ENCODE data around the gene KNL1.

Gene KNL1, protein sequence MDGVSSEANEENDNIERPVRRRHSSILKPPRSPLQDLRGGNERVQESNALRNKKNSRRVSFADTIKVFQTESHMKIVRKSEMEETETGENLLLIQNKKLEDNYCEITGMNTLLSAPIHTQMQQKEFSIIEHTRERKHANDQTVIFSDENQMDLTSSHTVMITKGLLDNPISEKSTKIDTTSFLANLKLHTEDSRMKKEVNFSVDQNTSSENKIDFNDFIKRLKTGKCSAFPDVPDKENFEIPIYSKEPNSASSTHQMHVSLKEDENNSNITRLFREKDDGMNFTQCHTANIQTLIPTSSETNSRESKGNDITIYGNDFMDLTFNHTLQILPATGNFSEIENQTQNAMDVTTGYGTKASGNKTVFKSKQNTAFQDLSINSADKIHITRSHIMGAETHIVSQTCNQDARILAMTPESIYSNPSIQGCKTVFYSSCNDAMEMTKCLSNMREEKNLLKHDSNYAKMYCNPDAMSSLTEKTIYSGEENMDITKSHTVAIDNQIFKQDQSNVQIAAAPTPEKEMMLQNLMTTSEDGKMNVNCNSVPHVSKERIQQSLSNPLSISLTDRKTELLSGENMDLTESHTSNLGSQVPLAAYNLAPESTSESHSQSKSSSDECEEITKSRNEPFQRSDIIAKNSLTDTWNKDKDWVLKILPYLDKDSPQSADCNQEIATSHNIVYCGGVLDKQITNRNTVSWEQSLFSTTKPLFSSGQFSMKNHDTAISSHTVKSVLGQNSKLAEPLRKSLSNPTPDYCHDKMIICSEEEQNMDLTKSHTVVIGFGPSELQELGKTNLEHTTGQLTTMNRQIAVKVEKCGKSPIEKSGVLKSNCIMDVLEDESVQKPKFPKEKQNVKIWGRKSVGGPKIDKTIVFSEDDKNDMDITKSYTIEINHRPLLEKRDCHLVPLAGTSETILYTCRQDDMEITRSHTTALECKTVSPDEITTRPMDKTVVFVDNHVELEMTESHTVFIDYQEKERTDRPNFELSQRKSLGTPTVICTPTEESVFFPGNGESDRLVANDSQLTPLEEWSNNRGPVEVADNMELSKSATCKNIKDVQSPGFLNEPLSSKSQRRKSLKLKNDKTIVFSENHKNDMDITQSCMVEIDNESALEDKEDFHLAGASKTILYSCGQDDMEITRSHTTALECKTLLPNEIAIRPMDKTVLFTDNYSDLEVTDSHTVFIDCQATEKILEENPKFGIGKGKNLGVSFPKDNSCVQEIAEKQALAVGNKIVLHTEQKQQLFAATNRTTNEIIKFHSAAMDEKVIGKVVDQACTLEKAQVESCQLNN (N-terminal part only)

DNA sequence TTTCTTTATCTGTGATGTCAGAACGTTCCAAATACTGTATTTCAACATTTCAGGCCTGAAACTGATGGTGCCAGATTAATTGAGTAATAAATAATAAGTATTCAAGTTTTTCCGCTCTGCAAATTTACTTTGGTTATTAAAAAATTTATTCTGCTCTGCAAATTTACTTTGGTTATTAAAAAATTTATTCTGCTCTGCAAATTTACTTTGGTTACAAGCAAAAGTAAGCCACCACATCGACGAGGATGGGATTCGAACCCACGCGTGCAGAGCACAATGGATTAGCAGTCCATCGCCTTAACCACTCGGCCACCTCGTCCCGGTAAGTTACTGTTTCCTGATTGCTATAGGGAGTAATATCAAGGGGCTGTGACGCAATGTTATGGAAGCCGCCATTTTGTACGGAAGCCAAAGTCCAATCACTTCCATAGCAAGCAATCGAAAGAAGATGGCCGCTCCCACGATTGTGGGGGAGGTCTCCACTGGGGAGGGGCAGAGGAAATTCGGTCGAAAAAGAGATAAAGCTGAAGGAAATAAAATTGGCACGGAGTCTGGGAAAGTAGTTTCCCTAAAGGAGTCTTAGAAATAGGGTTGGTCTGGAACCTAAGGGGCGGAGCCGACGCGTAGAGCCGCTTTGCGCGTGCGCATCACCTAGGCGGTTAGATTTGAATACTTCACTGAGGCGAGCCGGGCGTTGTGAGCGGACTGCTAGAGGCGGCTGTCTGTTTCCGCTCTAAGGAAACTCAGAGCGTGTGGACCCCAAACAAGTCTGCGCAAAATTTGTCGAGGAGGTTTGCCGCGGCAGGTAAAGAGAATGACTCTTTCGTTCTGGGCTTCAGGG is at the start of gene KNL1:
Gene KNL1 (plus strand): TSS at position 662 of the 841 bp plus-strand sequence. CDS start 8,683 bp downstream, outside the sequence.
- peak; percentile 88 for TF ChIP-seq EGR1 (IDR thresholded peaks at IDR 0.05)
- TF ChIP-seq EP300 (IDR thresholded peaks at IDR 0.05; ENCODE audit: borderline replicate concordance), result peak; percentile 27; the same call in 1 of the 2 replicates
- TF ChIP-seq YY1 (IDR thresholded peaks at IDR 0.05; ENCODE audit: low read depth), result peak; percentile 100
- peak; percentile 22; the same call in 1 of the 2 replicates for TF ChIP-seq FOXM1 (IDR thresholded peaks at IDR 0.05; ENCODE audit: borderline replicate concordance, low read depth)
- peak; percentile 99 for TF ChIP-seq CEBPB (IDR thresholded peaks at IDR 0.05)
- TF ChIP-seq TEAD4 (IDR thresholded peaks at IDR 0.05), result peak; percentile 98
- TF ChIP-seq, protein P1, sequence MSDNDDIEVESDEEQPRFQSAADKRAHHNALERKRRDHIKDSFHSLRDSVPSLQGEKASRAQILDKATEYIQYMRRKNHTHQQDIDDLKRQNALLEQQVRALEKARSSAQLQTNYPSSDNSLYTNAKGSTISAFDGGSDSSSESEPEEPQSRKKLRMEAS (IDR thresholded peaks at IDR 0.05), result peak; percentile 74
- peak; percentile 72 for TF ChIP-seq CREB1 (IDR thresholded peaks at IDR 0.05; ENCODE audit: low read depth)
- TF ChIP-seq RAD21 (IDR thresholded peaks at IDR 0.05; ENCODE audit: low read depth), result no peak
- peak; percentile 39; the same call in 1 of the 2 replicates for TF ChIP-seq TCF12 (IDR thresholded peaks at IDR 0.05; ENCODE audit: low read depth)
- peak; percentile 29 for TF ChIP-seq NFIC (IDR thresholded peaks at IDR 0.05)
- TF ChIP-seq, protein P2, sequence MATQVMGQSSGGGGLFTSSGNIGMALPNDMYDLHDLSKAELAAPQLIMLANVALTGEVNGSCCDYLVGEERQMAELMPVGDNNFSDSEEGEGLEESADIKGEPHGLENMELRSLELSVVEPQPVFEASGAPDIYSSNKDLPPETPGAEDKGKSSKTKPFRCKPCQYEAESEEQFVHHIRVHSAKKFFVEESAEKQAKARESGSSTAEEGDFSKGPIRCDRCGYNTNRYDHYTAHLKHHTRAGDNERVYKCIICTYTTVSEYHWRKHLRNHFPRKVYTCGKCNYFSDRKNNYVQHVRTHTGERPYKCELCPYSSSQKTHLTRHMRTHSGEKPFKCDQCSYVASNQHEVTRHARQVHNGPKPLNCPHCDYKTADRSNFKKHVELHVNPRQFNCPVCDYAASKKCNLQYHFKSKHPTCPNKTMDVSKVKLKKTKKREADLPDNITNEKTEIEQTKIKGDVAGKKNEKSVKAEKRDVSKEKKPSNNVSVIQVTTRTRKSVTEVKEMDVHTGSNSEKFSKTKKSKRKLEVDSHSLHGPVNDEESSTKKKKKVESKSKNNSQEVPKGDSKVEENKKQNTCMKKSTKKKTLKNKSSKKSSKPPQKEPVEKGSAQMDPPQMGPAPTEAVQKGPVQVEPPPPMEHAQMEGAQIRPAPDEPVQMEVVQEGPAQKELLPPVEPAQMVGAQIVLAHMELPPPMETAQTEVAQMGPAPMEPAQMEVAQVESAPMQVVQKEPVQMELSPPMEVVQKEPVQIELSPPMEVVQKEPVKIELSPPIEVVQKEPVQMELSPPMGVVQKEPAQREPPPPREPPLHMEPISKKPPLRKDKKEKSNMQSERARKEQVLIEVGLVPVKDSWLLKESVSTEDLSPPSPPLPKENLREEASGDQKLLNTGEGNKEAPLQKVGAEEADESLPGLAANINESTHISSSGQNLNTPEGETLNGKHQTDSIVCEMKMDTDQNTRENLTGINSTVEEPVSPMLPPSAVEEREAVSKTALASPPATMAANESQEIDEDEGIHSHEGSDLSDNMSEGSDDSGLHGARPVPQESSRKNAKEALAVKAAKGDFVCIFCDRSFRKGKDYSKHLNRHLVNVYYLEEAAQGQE (IDR thresholded peaks at IDR 0.05; ENCODE audit: low read depth), result no peak
- peak; percentile 49 for TF ChIP-seq TAF1 (IDR thresholded peaks at IDR 0.05; ENCODE audit: low read depth)
- TF ChIP-seq ZBTB7A (IDR thresholded peaks at IDR 0.05; ENCODE audit: low read depth), result peak; percentile 55; the same call in 1 of the 2 replicates
- TF ChIP-seq, protein P3, sequence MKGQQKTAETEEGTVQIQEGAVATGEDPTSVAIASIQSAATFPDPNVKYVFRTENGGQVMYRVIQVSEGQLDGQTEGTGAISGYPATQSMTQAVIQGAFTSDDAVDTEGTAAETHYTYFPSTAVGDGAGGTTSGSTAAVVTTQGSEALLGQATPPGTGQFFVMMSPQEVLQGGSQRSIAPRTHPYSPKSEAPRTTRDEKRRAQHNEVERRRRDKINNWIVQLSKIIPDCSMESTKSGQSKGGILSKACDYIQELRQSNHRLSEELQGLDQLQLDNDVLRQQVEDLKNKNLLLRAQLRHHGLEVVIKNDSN (IDR thresholded peaks at IDR 0.05), result peak; percentile 10; the same call in 1 of the 2 replicates

DNA sequence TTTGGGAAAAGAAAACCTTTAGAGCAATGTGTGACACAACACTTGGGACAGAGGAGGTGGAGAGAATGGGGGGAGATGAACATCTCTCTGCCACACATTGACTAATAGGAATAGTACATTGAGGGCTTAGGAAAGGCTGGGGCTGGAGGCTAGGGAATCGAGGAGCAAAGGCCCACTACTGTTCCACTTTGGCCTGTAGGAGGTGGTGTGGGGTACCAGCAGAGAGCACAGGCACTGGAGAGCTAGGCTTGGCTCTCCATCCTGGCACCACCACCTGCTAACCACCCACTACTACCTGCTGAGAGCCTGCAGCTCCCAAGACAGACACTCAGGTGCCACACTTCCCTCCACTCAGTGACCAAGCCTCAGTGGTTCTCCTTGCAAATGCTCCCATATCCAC is 48.6 kb upstream of the KNL1 start:
- TF ChIP-seq CEBPB (IDR thresholded peaks at IDR 0.05) (no peak), YY1 (IDR thresholded peaks at IDR 0.05; ENCODE audit: low read depth) (no peak), ZBTB7A (IDR thresholded peaks at IDR 0.05; ENCODE audit: low read depth) (no peak), TCF12 (IDR thresholded peaks at IDR 0.05; ENCODE audit: low read depth) (no peak), EP300 (IDR thresholded peaks at IDR 0.05; ENCODE audit: borderline replicate concordance) (no peak), EGR1 (IDR thresholded peaks at IDR 0.05) (no peak), FOXM1 (IDR thresholded peaks at IDR 0.05; ENCODE audit: borderline replicate concordance, low read depth) (no peak), CREB1 (IDR thresholded peaks at IDR 0.05; ENCODE audit: low read depth) (no peak), RAD21 (IDR thresholded peaks at IDR 0.05; ENCODE audit: low read depth) (no peak), TEAD4 (IDR thresholded peaks at IDR 0.05) (no peak), NFIC (IDR thresholded peaks at IDR 0.05) (no peak), TAF1 (IDR thresholded peaks at IDR 0.05; ENCODE audit: low read depth) (no peak)
- TF ChIP-seq, protein P3 (IDR thresholded peaks at IDR 0.05), result no peak
- TF ChIP-seq, protein P1 (IDR thresholded peaks at IDR 0.05), result no peak
- TF ChIP-seq, protein P2 (IDR thresholded peaks at IDR 0.05; ENCODE audit: low read depth), result no peak

DNA sequence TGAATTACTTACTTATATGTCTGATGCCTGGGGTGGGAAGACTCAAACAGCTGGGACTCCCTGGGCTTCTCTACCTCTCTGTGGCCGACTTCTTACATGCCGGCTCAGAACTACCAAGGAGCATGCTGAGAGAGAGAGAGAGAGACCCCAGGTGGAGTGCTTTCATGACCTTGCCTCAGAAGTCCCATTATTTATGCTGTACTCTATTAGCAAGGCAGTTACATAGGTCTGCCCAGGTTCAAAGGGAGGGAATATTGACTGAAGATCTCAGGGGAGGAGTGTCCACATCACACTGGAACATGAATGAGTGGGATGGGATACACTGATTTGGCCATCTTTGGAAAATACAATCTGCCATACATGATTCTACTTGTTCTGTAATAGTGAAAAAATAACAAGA is 45.4 kb upstream of the KNL1 start:
- TF ChIP-seq EP300 (IDR thresholded peaks at IDR 0.05; ENCODE audit: borderline replicate concordance), result no peak
- TF ChIP-seq TAF1 (IDR thresholded peaks at IDR 0.05; ENCODE audit: low read depth), result no peak
- no peak for TF ChIP-seq CEBPB (IDR thresholded peaks at IDR 0.05)
- TF ChIP-seq, protein P1 (IDR thresholded peaks at IDR 0.05), result no peak
- no peak for TF ChIP-seq NFIC (IDR thresholded peaks at IDR 0.05)
- no peak for TF ChIP-seq CREB1 (IDR thresholded peaks at IDR 0.05; ENCODE audit: low read depth)
- no peak for TF ChIP-seq TEAD4 (IDR thresholded peaks at IDR 0.05)
- no peak for TF ChIP-seq EGR1 (IDR thresholded peaks at IDR 0.05)
- TF ChIP-seq TCF12 (IDR thresholded peaks at IDR 0.05; ENCODE audit: low read depth), result no peak
